GM18858 (cell line): ENCODE data around the gene PPFIBP1.
"Not testable (repeated sequence)": the region's sequence is repeated elsewhere in the genome, so short reads cannot be mapped to it uniquely, and the experiment has no call there.

Experiments
- ATAC-seq: cut with Tn5 transposase; IDR thresholded peaks from one replicate; pipeline ENCODE4 v1.9.1; 2021; ENCODE audit not compliant: unreplicated experiment

Gene PPFIBP1

GRCh38 chr12:27561535-27562350, 37.7 kb downstream of the PPFIBP1 start:
- no peak for ATAC-seq

- ATAC-seq = no peak
These were observed 40.7 kb downstream of the PPFIBP1 start for GRCh38 chr12:27564612-27565213.

- ATAC-seq = no peak
These were observed 42.2 kb downstream of the PPFIBP1 start for GRCh38 chr12:27566159-27566558.

GRCh38 chr12:27566626-27567025, 42.6 kb downstream of the PPFIBP1 start:
- no peak for ATAC-seq

- no peak for ATAC-seq
These were observed 47.5 kb downstream of the PPFIBP1 start for GRCh38 chr12:27571463-27571862.

GRCh38 chr12:27572486-27573255, 48.7 kb downstream of the PPFIBP1 start:
- ATAC-seq = no peak

- ATAC-seq = no peak
These were observed 50.0 kb downstream of the PPFIBP1 start for GRCh38 chr12:27573972-27574371.

- no peak for ATAC-seq
These were observed 51.2 kb downstream of the PPFIBP1 start for GRCh38 chr12:27575090-27575761.

GRCh38 chr12:27575762-27576118, 51.7 kb downstream of the PPFIBP1 start:
- no peak for ATAC-seq

GRCh38 chr12:27576667-27577347, 52.8 kb downstream of the PPFIBP1 start:
- ATAC-seq = peak; percentile 48

- no peak for ATAC-seq
These were observed 53.7 kb downstream of the PPFIBP1 start for GRCh38 chr12:27577688-27578087.

- no peak for ATAC-seq
These were observed 54.8 kb downstream of the PPFIBP1 start for GRCh38 chr12:27578689-27579372.

- no peak for ATAC-seq
These were observed 56.7 kb downstream of the PPFIBP1 start for GRCh38 chr12:27580561-27581330.

- ATAC-seq = not testable (repeated sequence)
These were observed 57.3 kb downstream of the PPFIBP1 start for GRCh38 chr12:27581331-27581671.

GRCh38 chr12:27581833-27582232, 57.8 kb downstream of the PPFIBP1 start:
- ATAC-seq = not testable (repeated sequence)

GRCh38 chr12:27582445-27582844, 58.4 kb downstream of the PPFIBP1 start:
- not testable (repeated sequence) for ATAC-seq

- ATAC-seq = no peak
These were observed 59.2 kb downstream of the PPFIBP1 start for GRCh38 chr12:27583057-27583797.

- ATAC-seq = no peak
These were observed 60.0 kb downstream of the PPFIBP1 start for GRCh38 chr12:27583981-27584380.

- no peak for ATAC-seq
These were observed 61.8 kb downstream of the PPFIBP1 start for GRCh38 chr12:27585739-27586265.
